ENCODE results near the gene CDH22.

Gene CDH22

DNA sequence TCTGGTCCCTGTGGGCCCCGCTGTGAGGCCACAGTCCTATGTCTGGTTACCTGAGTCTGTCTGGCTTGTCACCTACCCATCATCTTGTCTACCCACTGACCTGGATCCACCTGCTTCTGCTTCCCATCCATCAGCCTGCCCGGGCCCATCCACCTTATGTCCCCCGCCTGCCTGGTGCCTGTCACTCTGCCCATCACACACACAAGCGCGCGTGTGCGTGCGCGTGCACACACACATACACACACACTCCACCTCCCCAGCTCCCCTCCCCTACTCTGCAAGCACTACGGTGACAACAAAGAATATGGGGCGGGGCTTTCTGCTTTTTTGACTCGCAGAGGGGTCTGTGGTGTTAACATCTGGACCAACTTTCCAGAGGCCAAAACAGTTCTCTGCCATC, 8.0 kb downstream of the CDH22 start:
- DNase-seq (ENCODE audit: low read depth in 2 of 2), result no peak

DNA sequence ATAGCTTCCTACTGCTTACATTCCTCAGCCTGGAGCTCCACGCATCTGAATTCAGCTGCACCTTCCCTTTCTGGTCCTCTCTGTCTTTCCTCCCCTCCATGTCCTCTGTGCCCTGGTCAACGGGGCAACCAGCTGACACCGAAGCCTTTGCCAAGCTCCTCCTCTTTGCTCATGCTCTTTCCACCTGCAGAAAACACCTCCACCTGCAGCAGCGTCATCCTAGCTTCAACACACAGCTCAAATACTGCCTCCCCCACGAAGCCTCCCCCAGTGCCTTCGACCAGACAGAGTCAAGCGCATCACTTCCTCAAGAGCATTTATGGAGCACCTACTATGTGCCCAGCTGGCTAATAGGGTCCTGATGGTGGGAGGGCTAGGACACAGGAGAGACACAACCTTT, 9.2 kb downstream of the CDH22 start:
- no peak for DNase-seq (ENCODE audit: low read depth in 2 of 2)

GRCh38 chr20:46298374-46298773, 9.9 kb downstream of the CDH22 start:
- DNase-seq (ENCODE audit: low read depth in 2 of 2), result no peak

- DNase-seq (ENCODE audit: low read depth in 2 of 2), result no peak
These were observed 11.6 kb downstream of the CDH22 start for GRCh38 chr20:46296526-46297250.

GRCh38 chr20:46293084-46293483, 15.2 kb downstream of the CDH22 start:
- no peak for DNase-seq (ENCODE audit: low read depth in 2 of 2)

DNA sequence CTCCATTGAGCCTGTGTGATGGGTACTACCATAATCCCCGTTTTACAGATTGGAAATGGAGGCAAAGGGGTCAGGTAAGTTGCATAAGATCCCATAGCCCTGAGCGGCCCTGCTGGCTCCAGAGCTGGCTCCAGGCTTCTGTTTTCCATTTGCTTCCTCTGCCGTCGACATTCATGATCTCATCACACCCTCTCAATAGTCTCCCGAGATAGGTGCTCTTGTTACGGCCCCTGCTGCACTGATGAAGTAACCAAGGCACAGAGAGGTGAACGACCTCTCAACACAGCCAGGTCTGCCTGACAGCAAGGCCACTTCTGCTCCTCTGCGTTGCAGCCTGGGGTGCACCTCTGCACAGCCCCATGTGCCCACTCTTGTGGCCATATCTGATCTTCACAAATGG, 16.9 kb downstream of the CDH22 start:
- no peak for DNase-seq (ENCODE audit: low read depth in 2 of 2)

DNA sequence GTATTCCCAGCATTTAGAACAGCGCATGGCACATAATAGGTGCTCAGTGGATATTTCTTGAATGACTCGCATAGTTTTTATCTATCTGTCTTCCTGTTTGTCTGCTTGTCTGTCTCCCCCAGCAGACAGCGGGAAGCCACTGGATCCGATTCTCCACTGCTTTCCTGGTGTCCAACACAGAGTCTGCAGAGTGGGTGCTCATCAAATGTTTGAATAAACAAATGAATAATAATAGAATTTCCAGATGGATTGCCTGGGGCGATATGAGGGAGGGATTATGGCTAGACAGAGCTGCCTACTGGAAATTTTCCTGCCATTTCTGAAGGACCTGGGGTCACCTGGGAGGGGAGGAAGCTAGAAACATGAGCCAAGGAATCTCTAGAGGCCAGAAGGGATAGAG, 18.9 kb downstream of the CDH22 start:
- DNase-seq (ENCODE audit: low read depth in 2 of 2), result no peak

GRCh38 chr20:46286977-46287376, 21.3 kb downstream of the CDH22 start:
- no peak for DNase-seq (ENCODE audit: low read depth in 2 of 2)

DNA sequence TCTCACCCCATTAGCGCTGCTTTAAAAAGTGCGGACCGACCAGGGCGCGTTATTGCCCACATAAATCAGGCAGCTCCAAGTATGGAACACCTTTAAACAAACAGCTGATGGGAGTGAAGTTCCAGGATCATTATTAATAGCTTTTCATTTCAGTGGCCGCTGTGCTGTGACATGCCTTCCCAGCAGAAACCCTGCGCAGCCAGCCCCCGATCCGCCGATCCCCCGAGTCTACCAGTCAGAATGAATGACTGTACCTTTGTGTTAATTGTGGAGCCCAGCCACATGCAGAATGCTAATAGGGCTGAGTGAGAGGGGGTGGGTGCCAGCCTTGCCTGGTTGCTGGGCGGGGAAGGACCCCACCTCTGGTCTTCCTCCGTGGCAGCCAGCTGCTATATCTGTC, 21.9 kb downstream of the CDH22 start:
- DNase-seq (ENCODE audit: low read depth in 2 of 2), result no peak

DNA sequence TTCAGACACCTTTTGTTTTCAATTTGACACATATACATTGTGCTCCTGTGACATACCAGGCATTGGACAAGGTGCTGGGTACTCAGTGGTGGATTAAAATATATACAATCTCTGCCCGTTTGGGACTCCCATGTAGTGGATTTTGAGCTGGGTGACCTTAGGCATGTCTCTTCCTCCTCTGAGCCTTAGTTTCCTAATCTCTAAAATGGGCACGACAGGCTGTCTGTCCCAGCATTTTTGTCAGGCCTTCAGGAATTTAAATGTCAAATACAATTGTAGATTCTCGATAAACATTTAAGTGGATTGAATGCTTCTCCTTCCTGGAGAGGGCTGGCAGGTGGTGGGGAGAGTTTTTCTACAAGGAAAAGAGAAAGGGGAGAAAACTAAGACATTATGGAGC, 22.6 kb downstream of the CDH22 start:
- DNase-seq (ENCODE audit: low read depth in 2 of 2), result no peak

DNA sequence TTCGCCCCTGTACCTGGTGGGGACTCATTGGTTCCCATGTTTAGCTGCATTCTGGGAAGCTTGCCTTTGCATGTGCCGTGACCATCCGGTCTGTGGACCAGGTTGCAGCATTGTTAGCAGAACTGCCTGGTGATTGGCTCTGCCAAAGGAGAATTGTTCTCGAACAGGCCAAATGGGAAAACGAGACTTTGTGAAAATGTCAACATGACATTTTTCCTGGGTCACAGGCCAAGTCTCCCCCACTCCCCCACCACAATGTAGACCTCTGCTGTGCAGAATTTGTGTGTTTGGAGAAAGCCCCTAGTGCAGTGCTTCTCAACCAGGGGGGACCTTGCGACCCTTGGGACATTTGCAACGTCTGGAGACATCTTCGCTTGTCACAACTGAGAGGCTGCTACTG, 23.2 kb downstream of the CDH22 start:
- DNase-seq (ENCODE audit: low read depth in 2 of 2), result no peak

GRCh38 chr20:46284040-46284427, 24.3 kb downstream of the CDH22 start:
- no peak for DNase-seq (ENCODE audit: low read depth in 2 of 2)

- DNase-seq (ENCODE audit: low read depth in 2 of 2), result no peak
These were observed 24.8 kb downstream of the CDH22 start for GRCh38 chr20:46283426-46284039.

GRCh38 chr20:46282669-46283068, 25.6 kb downstream of the CDH22 start:
- no peak for DNase-seq (ENCODE audit: low read depth in 2 of 2)

DNA sequence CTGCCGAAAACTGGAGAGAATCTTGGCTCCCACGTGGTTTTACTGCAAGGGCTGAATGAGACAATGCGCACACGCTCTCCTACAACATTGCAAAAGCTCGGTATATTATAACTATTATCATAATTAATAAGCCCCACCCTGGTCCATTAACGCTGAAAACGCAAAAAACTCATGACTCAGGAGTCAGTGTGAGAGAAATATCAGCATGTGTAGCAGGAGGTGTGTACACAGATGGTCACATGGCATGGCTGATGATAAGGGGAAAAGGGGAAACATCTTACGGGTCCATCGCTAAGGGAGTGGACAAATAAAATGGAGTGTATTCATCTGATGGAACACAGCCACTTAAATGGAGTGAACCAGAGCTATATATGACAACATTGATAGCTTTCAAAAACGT, 29.2 kb downstream of the CDH22 start:
- no peak for DNase-seq (ENCODE audit: low read depth in 2 of 2)

DNA sequence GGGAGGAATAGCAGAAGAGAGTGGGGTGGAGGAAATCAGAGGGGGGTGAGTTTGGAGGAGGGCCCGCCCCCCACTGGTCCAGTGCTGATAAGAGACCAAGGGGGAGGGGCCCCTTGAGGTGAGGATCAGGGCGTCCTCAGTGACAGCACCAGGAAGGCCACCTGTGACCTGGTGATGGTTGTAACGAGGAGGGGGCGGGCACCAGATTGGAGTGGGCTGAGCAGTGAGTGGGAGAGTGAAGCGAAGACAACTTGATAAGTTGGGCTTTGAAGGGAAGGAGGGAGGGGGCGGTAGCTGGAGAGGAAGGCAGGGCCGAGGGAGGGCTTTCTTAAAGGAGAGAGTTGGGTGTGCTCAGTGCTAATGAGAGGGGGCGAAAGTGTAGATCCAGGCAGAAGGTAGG, 30.7 kb downstream of the CDH22 start:
- no peak for DNase-seq (ENCODE audit: low read depth in 2 of 2)

DNA sequence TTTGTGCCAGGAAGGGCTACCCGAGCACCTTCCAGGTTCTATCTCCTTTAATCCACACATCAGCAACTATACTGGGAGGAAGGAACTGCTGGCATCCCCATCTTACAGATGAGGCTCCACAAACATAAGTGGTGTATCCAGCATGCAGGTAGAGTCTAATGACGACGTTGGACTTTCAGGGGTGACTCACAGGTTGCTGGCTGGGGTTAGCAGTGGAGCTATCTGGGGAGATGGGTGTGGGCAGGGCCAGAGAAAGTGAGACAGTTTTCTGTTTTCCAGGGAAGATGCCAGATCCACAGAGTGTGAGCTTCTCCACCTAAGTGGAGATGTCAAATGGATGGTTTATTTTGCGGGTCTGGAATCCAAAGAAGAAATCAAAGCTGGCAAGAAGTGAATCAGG, 31.8 kb downstream of the CDH22 start:
- DNase-seq (ENCODE audit: low read depth in 2 of 2), result no peak

DNA sequence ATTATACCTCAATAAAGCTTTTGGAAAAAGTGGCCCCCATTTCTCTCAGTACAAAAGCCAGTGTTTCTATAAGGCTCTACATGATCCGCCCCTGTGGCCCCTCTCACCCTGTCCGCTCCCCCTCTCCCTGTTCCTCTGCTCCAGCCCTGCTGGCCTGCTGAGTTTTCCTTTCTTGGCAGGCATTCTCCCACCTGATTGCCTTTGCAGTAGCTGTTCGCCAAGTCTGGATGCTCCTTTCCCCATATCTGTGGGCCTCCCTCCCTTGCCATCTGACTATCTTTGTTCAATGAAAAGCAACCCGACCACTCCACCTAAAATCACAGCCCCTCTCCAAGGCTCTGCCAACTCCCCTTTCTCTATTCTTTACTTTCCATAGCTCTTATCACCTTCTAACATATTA, 33.2 kb downstream of the CDH22 start:
- DNase-seq (ENCODE audit: low read depth in 2 of 2), result no peak

GRCh38 chr20:46273717-46274116, 34.6 kb downstream of the CDH22 start:
- DNase-seq (ENCODE audit: low read depth in 2 of 2), result no peak

GRCh38 chr20:46272389-46273047, 35.8 kb downstream of the CDH22 start:
- no peak for DNase-seq (ENCODE audit: low read depth in 2 of 2)

DNA sequence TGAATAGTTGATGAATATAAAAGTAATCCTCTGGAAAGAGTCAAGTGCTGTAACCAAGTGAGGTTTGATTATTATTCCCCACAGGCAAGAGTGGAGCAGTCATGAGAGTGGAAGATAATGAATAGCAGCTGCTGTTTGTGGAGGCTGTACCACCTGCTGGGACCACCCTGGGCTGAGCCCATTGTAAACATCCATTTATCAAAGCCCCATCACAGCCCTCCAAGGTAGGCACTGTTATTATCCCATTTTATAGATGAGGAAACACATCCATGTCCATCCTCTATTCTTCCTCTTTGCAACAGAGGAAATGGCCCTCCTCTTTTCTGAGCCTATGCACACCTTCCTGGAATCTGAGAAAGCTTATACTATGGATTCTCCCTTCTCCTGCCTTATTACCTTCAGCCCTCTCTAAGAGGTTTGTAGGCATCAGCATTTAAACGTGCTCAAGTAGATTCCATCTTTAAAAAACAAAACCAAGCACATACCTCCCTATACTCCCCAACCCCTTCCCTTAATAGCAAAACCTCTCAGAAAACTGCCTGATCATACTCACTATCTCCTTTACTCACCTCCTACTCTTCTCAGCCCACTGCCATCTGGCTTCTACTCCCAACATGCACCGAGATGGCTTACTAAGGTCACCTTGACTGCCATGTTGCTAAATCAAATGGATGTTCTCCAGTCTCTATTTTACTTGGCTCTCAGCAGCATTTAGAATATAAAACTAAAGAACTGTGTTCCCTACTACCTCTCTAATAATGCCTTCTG, 37.1 kb downstream of the CDH22 start:
- no peak for DNase-seq (ENCODE audit: low read depth in 2 of 2)

- no peak for DNase-seq (ENCODE audit: low read depth in 2 of 2)
These were observed 38.9 kb downstream of the CDH22 start for GRCh38 chr20:46269372-46269771.

GRCh38 chr20:46268662-46269061, 39.6 kb downstream of the CDH22 start:
- no peak for DNase-seq (ENCODE audit: low read depth in 2 of 2)
